ENCODE measurements around the gene GRAP2.
"Not testable (repeated sequence)": the region's sequence is repeated elsewhere in the genome, so short reads cannot be mapped to it uniquely, and the experiment has no call there.

The GRAP2 gene

GRCh38 chr22:39898997-39899396 is 1.9 kb upstream of the GRAP2 start:
- DNase-seq: no peak

DNA sequence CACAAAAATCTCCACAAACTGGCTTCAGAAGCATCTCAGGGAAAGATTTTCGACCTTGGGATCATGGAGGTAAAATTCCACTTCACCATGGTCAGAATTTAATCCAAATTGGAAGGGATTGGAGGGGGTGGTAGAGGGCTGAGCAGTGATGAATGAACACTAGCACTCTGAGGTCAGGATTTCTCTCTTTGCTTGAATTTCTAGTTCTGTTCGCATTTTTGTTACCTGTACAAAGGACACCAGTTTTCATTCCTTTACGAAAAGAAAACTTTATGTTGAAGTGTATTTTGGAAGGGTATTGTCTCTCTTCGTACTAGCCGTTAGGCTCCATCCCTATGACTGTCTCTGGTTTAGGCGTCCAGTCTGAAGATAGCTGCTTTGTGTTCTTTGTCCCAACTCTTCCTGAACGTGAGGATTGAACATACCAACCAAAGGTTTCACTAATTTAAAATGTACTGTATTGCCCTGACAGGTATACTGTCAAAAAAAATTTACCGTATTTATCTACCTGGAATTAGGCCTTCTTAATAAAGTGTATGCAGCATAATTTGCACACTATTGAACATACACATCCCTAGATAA is 772 bp downstream of the GRAP2 start:
- no peak for DNase-seq

DNA sequence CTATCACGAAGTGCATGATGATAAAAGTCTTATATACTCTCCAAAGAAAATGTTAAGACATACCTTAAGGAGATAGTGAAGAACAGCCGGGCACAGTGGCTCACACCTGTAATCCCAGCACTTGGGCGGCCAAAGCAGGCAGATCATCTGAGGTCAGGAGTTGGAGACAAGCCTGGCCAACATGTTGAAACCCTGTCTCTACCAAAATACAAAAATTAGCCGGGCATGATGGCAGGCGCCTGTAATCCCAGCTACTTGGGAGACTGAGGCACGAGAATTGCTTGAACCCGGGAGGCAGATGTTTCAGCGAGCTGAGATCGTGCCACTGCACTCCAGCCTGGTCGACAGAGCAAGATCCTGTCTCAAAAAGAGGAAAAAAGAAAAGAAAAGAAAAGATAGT is 3.1 kb downstream of the GRAP2 start:
- not testable (repeated sequence) for DNase-seq

DNA sequence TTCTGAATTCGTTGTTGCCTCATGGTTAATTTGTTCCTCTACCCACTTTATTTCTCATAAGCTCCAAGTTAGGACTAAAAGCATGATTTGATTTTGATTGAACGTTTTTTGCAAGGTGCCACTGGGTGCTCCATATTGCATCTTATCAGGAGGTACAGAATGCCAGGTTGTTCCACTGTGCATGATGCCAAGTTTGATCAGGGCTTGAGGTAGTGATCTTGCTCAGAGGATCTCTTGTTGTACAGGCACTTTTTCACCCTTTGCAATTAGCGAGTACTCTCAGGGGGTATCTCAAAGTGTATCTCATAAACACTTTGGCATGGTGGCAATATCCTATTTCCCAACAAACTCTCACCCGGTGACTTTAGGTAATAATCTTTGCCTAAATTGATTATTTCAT is 4.0 kb downstream of the GRAP2 start:
- no peak for DNase-seq

GRCh38 chr22:39905687-39906086 is 4.8 kb downstream of the GRAP2 start:
- DNase-seq: no peak

DNA sequence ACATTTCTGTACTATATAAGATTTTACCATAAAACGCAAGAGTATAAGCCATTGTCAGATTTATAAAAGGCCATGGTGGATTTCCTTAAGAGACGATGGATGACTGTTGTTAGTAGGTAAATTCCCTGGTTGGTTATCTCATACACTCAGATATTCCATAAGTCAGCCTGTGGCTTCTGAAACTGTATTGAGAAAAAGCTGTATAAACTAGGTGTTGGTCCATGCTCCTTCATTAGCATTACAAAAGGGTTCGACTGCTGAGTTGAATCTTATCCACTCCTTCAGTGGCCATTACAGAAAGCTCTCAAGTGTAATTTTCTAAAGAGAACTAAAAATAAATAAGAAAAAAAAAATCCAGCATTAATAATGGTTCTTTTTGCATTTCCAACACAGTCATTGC is 5.3 kb downstream of the GRAP2 start:
- no peak for DNase-seq

- no peak for DNase-seq
These were observed 6.2 kb downstream of the GRAP2 start for GRCh38 chr22:39907047-39907446.

DNA sequence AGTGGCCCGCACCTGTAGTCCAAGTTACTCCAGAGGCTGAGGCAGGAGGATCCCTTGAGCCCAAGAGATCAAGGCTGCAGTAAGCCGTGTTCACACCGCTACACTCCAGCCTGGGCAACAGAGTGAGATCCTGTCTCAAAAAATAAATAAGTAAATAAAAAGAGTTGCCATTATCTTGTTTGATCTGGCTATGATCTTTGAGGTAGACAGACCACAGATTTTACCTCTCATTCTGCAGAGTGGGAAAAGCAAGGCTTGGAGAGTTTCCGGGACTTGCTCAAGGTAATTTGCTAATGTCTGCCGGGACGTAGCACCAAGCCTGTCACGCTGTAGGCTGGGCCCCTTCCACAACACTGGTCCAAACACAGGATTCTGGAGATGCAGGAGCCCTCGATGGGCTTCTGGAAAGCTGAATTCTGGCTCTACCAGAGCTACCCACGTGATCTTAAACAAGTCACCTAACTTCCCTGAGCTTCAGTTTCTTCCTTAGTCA is 6.8 kb downstream of the GRAP2 start:
- no peak for DNase-seq

DNA sequence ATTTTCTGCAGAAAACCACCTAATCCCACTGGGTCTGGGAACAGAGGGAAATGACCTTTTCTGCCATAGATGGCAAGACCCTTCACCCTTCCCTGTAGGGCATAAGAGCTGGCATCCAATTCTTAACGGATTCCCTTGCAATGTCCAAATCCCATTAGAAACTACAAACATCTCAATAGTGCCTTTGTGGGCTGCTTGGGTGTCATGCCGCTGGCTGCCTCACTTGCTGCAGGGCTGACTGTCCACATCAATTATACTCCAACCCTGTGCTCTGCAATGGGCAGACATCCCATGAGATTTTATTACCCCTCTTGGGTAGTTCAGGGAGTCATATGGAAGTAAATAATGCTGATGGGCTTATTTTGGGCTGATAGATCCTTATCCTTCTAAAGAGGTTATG is 7.3 kb downstream of the GRAP2 start:
- peak; percentile 76 for DNase-seq

- no peak for DNase-seq
These were observed 7.9 kb downstream of the GRAP2 start for GRCh38 chr22:39908737-39909136.

GRCh38 chr22:39910876-39911613 is 10.2 kb downstream of the GRAP2 start:
- DNase-seq: no peak

DNA sequence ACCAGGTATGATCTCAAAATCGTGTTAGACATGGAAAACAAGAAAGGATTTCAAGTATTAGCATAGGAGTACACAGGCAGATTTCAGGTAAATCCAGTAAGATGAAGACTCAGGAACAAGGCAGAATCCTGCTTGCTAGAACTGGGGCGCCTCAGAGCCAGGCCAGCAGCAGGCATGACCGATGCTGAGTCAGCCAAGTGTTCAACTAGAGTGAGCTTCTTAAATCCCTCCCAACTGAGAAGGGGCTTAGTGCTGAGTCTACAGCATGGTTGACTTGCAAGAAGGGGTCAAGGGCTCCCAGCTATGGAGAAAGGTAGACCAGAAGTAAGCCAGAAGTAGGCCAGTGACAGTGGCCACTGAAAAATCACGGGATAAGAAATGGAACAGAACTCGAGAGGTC is 12.4 kb downstream of the GRAP2 start:
- peak; percentile 48 for DNase-seq

GRCh38 chr22:39913886-39914285 is 13.0 kb downstream of the GRAP2 start:
- DNase-seq: peak; percentile 77

DNA sequence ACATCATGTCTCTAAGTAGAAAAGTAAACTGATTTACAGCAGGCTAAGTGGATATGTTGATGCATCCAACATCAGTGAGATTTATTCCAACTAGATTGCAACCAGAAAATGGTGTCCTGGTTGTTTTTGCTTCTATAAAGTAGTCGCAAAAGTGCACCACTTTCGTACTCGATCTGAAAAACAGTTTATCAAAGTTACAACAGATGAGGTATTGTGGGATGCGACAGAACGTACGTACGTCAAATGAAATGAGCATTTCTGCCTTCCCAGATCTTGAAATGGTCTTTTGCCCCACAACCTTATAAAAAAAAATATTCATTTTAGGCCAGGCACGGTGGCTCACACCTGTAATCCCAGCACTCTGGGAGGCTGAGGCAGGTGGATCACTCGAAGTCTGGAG is 13.7 kb downstream of the GRAP2 start:
- no peak for DNase-seq

DNA sequence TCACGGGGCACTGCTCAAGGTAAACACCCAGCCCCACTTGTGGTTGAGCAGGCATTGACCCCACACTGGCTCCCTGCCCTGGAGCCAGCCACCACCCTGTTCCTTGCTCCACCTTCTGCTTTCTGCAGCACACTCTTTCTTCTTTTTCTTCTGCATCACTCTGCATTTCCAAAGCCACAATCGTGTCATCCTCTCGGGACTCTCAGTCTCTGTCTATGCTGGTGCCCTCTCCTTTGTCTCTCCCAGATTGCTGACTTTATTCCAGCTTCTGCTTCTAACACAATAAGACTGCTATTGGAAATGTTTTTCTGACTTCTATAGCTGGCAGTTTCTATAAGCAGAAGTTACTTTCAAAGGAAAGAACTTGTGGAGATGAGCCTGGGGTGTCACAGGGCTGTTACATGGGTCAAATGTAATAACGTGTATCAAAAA is 14.4 kb downstream of the GRAP2 start:
- DNase-seq: no peak

DNA sequence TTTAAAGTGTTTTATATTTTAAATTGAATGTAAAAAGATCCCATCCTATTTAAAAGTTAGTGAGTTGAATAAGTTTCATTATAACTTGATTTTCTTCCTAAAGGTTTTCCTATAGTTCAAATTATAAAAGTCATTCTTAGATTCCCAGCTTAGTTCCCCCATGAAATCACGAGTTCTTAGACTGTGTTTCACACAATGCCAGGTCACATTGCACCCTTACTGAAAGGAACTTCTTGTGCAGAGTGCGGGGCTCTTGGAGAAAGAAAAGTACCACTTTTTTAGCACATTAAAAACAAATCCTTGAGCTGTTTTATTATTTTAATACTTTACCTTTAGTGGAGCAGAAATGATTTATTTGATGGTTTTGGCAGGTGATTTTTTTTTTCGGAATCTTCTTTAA is 15.6 kb downstream of the GRAP2 start:
- DNase-seq: no peak

GRCh38 chr22:39917197-39917643 is 16.3 kb downstream of the GRAP2 start:
- DNase-seq: no peak

GRCh38 chr22:39917776-39918495 is 17.1 kb downstream of the GRAP2 start:
- no peak for DNase-seq

DNA sequence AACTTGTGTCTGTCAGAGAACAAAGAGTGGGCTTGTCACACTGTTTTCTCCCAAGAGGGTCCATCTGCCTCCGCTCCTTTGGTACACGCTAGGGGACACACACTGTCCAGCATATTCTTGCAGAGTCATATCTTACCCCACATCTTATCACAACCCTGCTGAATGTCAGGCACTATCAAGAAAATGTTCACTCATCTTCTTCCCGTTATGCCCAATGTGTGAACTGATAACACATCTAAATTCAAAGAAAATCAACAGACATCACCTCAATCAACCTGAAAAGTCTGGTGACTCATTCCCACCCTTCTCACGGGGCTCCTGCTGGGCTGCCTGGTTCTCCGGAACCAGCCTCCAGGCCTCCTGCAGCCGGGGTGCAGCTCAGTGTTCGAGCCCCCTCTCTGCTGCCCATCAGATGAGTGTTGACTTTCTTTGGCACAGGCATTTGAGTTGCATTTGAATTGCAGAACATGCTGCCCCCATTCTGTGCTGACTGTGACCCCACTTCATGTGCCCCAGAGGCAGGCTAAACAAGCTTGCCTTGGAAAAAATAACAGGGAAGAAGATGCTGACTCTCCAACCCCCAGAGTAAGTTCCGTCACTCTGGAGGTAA is 19.4 kb downstream of the GRAP2 start:
- no peak for DNase-seq

DNA sequence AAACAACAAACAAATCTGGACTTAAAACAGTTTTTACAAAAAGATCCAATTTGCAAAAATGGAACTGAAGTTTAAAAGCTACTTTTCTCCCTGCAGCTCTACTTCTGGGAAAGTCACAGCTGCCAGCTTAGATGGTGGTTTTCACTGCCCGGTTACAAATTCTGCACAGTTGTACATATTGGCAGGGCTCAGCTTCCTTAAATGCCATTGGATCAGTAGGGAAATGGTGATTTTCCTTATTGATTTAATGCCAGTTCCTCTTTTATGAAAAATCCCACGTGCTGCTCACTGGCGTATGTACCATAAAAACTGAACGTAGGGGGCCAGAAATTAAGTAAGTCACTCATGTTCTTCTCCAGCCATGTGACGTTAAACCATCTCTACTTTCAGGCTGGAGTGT is 22.8 kb downstream of the GRAP2 start:
- peak; percentile 52 for DNase-seq

DNA sequence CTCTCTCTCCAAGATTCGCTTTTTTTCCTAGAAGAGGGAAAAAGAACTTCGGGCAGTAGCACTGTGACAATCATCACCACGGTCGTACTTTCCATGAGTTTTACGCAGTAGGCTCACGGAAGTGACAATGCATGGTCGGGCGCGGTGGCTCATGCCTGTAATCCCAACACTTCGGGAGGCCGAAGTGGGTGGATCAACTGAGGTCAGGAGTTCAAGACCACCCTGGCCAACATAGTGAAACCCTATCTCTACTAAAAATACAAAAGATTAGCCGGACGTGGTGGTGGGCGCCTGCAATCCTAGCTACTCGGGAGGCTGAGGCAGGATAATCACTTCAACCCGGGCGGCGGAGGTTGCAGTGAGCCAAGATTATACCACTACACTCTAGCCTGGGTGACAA is 23.4 kb downstream of the GRAP2 start:
- DNase-seq: no peak

- no peak for DNase-seq
These were observed 24.4 kb downstream of the GRAP2 start for GRCh38 chr22:39925273-39925672.

DNA sequence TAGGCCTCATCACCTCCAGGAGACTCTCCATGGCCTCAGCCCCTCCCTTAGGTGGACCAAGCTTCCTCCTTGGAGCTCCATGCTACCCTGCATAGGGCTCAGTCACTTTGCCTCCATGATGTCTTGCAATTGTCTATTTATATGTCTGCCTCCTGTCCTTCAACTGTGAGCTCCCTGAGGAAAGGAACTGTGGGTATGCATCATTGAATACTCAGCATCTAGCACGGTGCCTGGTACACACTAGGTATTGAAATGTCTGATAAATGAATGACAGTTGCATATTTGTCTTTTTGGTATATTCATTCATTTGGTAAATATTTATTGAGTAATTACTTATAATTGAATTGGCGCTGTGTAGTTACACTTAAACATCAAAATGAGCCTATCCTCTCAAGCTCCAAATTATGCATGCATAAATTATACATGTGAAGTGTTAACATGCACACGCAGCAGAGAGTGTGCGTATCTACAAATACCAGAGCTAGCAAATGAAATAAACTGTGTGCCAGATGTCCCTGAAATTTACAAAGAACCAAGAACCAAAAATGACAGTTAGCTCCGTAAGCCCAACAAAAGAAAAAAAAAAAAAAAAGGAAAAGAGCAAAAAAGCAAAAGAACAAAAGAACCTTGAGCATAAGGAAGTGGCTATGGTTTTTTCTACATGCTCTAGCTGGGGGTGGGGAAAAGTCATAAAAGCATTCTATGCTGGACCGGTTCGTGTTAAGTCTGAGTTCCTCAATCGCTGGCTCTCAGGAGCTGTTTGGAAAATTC is 25.2 kb downstream of the GRAP2 start:
- DNase-seq: no peak
